ENCODE data around the gene SPARCL1. TPM values are rescaled to one million over a fixed set of nuclear protein-coding genes. Genes with fewer than 3 reads are reported as not detected.
"Not testable (repeated sequence)": the region's sequence is repeated elsewhere in the genome, so short reads cannot be mapped to it uniquely, and the experiment has no call there.

Gene SPARCL1
- total and polyA plus RNA-seq, 2 of the 13 experiments (the other 11 are each of a cell fraction or from before 2014, with no cell fraction given): 0.04 TPM; not detected in 1

GRCh38 chr4:87574996-87575395 is 45.8 kb upstream of the SPARCL1 start (continued):
- no peak for TF ChIP-seq ZNF646 (CRISPR knock-in tag; IDR thresholded peaks at IDR 0.05)

GRCh38 chr4:87574376-87574775 is 45.2 kb upstream of the SPARCL1 start:
- H3K4me3 ChIP-seq (replicated peaks in 1 of 3; ENCODE audit: insufficient read depth in 1 of 3, low read depth in 2 of 3, low read length in 3 of 3); H3K4me1 ChIP-seq (ENCODE audit: insufficient read depth, low read length); H3K4me2 ChIP-seq (ENCODE audit: low read depth, low read length); POLR2A ChIA-PET; H3K79me2 ChIP-seq (ENCODE audit: insufficient read depth, low read length); H3K9me3 ChIP-seq (ENCODE audit: low read length); ATAC-seq; in situ Hi-C loops (cut with HindIII; ENCODE audit: extremely low pct_ligation_motif_present, low pct_unique_long_range_greater_than_20kb); H3K9ac ChIP-seq (ENCODE audit: insufficient read depth, low read depth, low read length); intact Hi-C loops (cut with micrococcal nuclease; ENCODE audit: unreplicated experiment); DNase-seq (ENCODE audit: low spot score); H2AFZ ChIP-seq (ENCODE audit: low read length); H4K20me1 ChIP-seq (ENCODE audit: insufficient read depth, low read length); H3K27me3 ChIP-seq (ENCODE audit: control insufficient read depth in 1 of 2, insufficient read depth in 2 of 2, low read length in 2 of 2); BruUV-seq (replicated peaks); H3K27ac ChIP-seq (ENCODE audit: extremely low read length, insufficient read depth, low read length); H3K36me3 ChIP-seq (replicated peaks in 1 of 2; ENCODE audit: control insufficient read depth in 1 of 2, insufficient read depth in 2 of 2, low read length in 2 of 2); FAIRE-seq; CTCF ChIA-PET (ENCODE audit: low intra/inter-chr PET ratio, low total read pairs): not testable (repeated sequence)
